HCT116 (cell line): ENCODE results near the gene ACP7. TPM values are rescaled to one million over a fixed set of nuclear protein-coding genes. Genes with fewer than 3 reads are reported as not detected.

Experiments used
- ATAC-seq: fragments of 200-7000 bp; cut with Tn5 transposase; 2 replicates; pipeline ENCODE4 v1.9.1; 2020; ENCODE audit warnings: mild to moderate bottlenecking, moderate library complexity
- BruUV-seq: library from RNA; stranded (reverse); fragments of 400-500 nt; replicated peaks from 2 replicates; lab custom pipeline; 2021; lab: Mats Ljungman, UMichigan
- CTCF ChIA-PET: fragments of 300-600 bp; sonication (Branson Sonifier 250); formaldehyde crosslinking; loops from one replicate; lab custom pipeline; 2021; ENCODE audit warnings: antibody characterized with exemption; lab: Charles Lee
- POLR2A ChIA-PET: fragments of 300-600, 350-600 bp; sonication (Branson Sonifier 250); formaldehyde crosslinking; loops from one replicate; lab custom pipeline; 2021; ENCODE audit warnings: antibody characterized with exemption; lab: Charles Lee
- RAD21 ChIA-PET, 2 experiments: fragments of 300-600 bp; sonication (Branson Sonifier 250); formaldehyde crosslinking; loops; one replicate each; lab custom pipeline; 2023; ENCODE audit warnings: low total read pairs in 2 of 2; ENCODE audit not compliant: uncharacterized antibody in 2 of 2, unreplicated experiment in 2 of 2, low non-redundant PET in 1 of 2; lab: Charles Lee
- DNase-seq: peaks from one replicate; pipeline ENCODE4 v3.0.0-alpha.2; 2010; ENCODE audit warnings: low read depth, low spot score
- H2AFZ ChIP-seq: fragments of 200-600 bp; shearing (Covaris generic), sonication (generic); 2 replicates; pipeline ENCODE4 v1.6.1; 2017; ENCODE audit warnings: low read depth, mixed run types, mixed read lengths, antibody characterized with exemption, low read length; ENCODE audit not compliant: poor library complexity, severe bottlenecking
- H3K27ac ChIP-seq: 2 replicates; pipeline ENCODE4 v1.5.1; 2012; ENCODE audit warnings: low read depth, low read length
- H3K27me3 ChIP-seq: fragments of 200-600 bp; sonication (generic); 2 replicates; pipeline ENCODE4 v1.6.1; 2016; ENCODE audit warnings: mixed run types, low read length, mixed read lengths; ENCODE audit not compliant: insufficient read depth
- H3K36me3 ChIP-seq, 2 experiments: fragments of 200-500 bp in 1 of 2; fragments of 200-600 bp in 1 of 2; sonication (Bioruptor generic) in 1 of 2; sonication (generic) in 1 of 2; 2 replicates each; pipeline versions ENCODE4 v1.5.1 to v1.6.1; 2014 to 2016; ENCODE audit warnings: low read length in 2 of 2, inconsistent platforms in 1 of 2, mixed read lengths in 1 of 2, mixed run types in 1 of 2; ENCODE audit not compliant: insufficient read depth in 2 of 2, control insufficient read depth in 1 of 2
- H3K4me1 ChIP-seq, 2 experiments: fragments of 200-600 bp in 1 of 2; sonication (generic) in 1 of 2; 2 replicates each; pipeline versions ENCODE4 v1.5.1 to v1.6.1; 2012 to 2017; ENCODE audit warnings: low read length in 2 of 2, inconsistent platforms in 1 of 2, mild to moderate bottlenecking in 1 of 2, mixed read lengths in 1 of 2, mixed run types in 1 of 2, moderate library complexity in 1 of 2; ENCODE audit not compliant: insufficient read depth in 2 of 2, control insufficient read depth in 1 of 2
- H3K4me2 ChIP-seq: fragments of 200-600 bp; sonication (generic); 2 replicates; pipeline ENCODE4 v1.6.1; 2017; ENCODE audit warnings: mixed run types, low read length, mixed read lengths
- H3K4me3 ChIP-seq, 2 experiments: fragments of 200-600 bp in 1 of 2; sonication (generic) in 1 of 2; replicated peaks in 1 of 2; 2 replicates each; pipeline ENCODE4 v1.5.1; 2011 to 2016; ENCODE audit warnings: low read length in 2 of 2, control low read depth in 1 of 2, low read depth in 1 of 2, mild to moderate bottlenecking in 1 of 2, mixed read lengths in 1 of 2, mixed run types in 1 of 2
- H3K79me2 ChIP-seq: fragments of 200-600 bp; sonication (generic); 2 replicates; pipeline ENCODE4 v1.6.1; 2017; ENCODE audit warnings: mild to moderate bottlenecking, mixed run types, low read length, moderate library complexity, mixed read lengths; ENCODE audit not compliant: insufficient read depth
- H3K9ac ChIP-seq: fragments of 200-600 bp; sonication (generic); 2 replicates; pipeline ENCODE4 v1.6.1; 2016; ENCODE audit warnings: low read length, mixed read lengths
- H3K9me2 ChIP-seq: fragments of 200-600 bp; sonication (generic), shearing (Covaris generic); 2 replicates; pipeline ENCODE4 v1.6.1; 2017; ENCODE audit warnings: mixed run types, mild to moderate bottlenecking, moderate library complexity; ENCODE audit not compliant: insufficient read depth
- H3K9me3 ChIP-seq, 2 experiments: fragments of 200-500 bp in 1 of 2; fragments of 200-600 bp in 1 of 2; sonication (Bioruptor generic) in 1 of 2; sonication (generic) in 1 of 2; 2 replicates each; pipeline ENCODE4 v1.6.1; 2014 to 2017; ENCODE audit warnings: low read length in 2 of 2, mixed read lengths in 2 of 2, inconsistent platforms in 1 of 2, low read depth in 1 of 2, mild to moderate bottlenecking in 1 of 2, mixed run types in 1 of 2, moderate library complexity in 1 of 2; ENCODE audit not compliant: control insufficient read depth in 1 of 2, insufficient read depth in 1 of 2
- H4K20me1 ChIP-seq: fragments of 200-600 bp; sonication (generic), shearing (Covaris generic); 2 replicates; pipeline ENCODE4 v1.6.1; 2017; ENCODE audit warnings: mixed run types, mild to moderate bottlenecking, moderate library complexity; ENCODE audit not compliant: insufficient read depth
- CBX3 ChIP-seq: IDR thresholded peaks from 2 replicates; pipeline ENCODE4 v1.6.1; 2012; ENCODE audit warnings: low read depth
- CEBPB ChIP-seq: IDR thresholded peaks from 2 replicates; pipeline ENCODE4 v1.6.1; 2012; ENCODE audit warnings: low read depth
- EGR1 ChIP-seq: IDR thresholded peaks from 2 replicates; pipeline ENCODE4 v1.6.1; 2012; ENCODE audit warnings: low read depth
- ELF1 ChIP-seq: IDR thresholded peaks from 2 replicates; pipeline ENCODE4 v1.6.1; 2012; ENCODE audit warnings: low read depth, borderline replicate concordance
- EZH2 ChIP-seq: fragments of 200-600 bp; sonication (generic); IDR thresholded peaks from 2 replicates; pipeline ENCODE4 v1.6.1; 2017; ENCODE audit warnings: antibody characterized with exemption, mixed run types
- EZH2phosphoT487 ChIP-seq: fragments of 200-600 bp; IDR thresholded peaks from 2 replicates; pipeline ENCODE4 v1.6.1; 2018; ENCODE audit warnings: antibody characterized with exemption, borderline replicate concordance
- FOSL1 ChIP-seq: IDR thresholded peaks from 2 replicates; pipeline ENCODE4 v1.6.1; 2012; ENCODE audit warnings: low read depth
- JUND ChIP-seq: IDR thresholded peaks from 2 replicates; pipeline ENCODE4 v1.6.1; 2012
- POLR2A ChIP-seq: IDR thresholded peaks from 2 replicates; pipeline ENCODE4 v1.7.0; 2011; ENCODE audit warnings: borderline replicate concordance; ENCODE audit not compliant: insufficient read depth, insufficient read length; ENCODE audit errors: extremely low read depth
- POLR2AphosphoS5 ChIP-seq: IDR thresholded peaks from 2 replicates; pipeline ENCODE4 v1.6.1; 2011; ENCODE audit warnings: mild to moderate bottlenecking, low read depth, low read length, moderate library complexity
- RAD21 ChIP-seq: IDR thresholded peaks from 2 replicates; pipeline ENCODE4 v1.6.1; 2012; ENCODE audit warnings: low read depth, mild to moderate bottlenecking
- SIN3A ChIP-seq: IDR thresholded peaks from 2 replicates; pipeline ENCODE4 v1.6.1; 2012; ENCODE audit warnings: low read depth
- SP1 ChIP-seq: IDR thresholded peaks from 2 replicates; pipeline ENCODE4 v1.6.1; 2012; ENCODE audit warnings: low read depth
- SRF ChIP-seq: IDR thresholded peaks from 2 replicates; pipeline ENCODE4 v1.6.1; 2012; ENCODE audit warnings: low read depth
- TCF7L2 ChIP-seq: IDR thresholded peaks from 2 replicates; pipeline ENCODE4 v1.7.0; 2011; ENCODE audit warnings: borderline replicate concordance, inconsistent platforms; ENCODE audit not compliant: insufficient read depth, insufficient read length; ENCODE audit errors: extremely low read depth
- YY1 ChIP-seq: IDR thresholded peaks from 2 replicates; pipeline ENCODE4 v1.6.1; 2011; ENCODE audit warnings: low read length, low read depth, moderate library complexity, mild to moderate bottlenecking; ENCODE audit not compliant: insufficient replicate concordance; ENCODE audit errors: extremely low read depth
- ZNF274 ChIP-seq: fragments of 200-500 bp; sonication (Bioruptor generic); IDR thresholded peaks from 2 replicates; pipeline ENCODE4 v1.6.1; 2014; ENCODE audit warnings: mild to moderate bottlenecking, low read depth, low read length, inconsistent platforms
- intact Hi-C: fragments of 100-400 bp; cut with micrococcal nuclease; formaldehyde crosslinking; loops from 2 replicates; pipeline ENCODE4 v1.10.0; 2022
- total RNA-seq: library from RNA; stranded (reverse); gene quantifications from one replicate; pipeline ENCODE4 v1.2.1, GENCODE V29; 2021; ENCODE audit not compliant: unreplicated experiment
- TF ChIP-seq, protein P1 (sequence below): IDR thresholded peaks from 2 replicates; pipeline ENCODE4 v1.6.1; 2012; ENCODE audit warnings: low read depth
- TF ChIP-seq, protein P2 (sequence below): IDR thresholded peaks from 2 replicates; pipeline ENCODE4 v1.6.1; 2012
- TF ChIP-seq, protein P3 (sequence below): IDR thresholded peaks from 2 replicates; pipeline ENCODE4 v1.6.1; 2012

The ACP7 gene
- total RNA-seq, 1 experiment from 2014 or later, result 4.7 TPM

DNA sequence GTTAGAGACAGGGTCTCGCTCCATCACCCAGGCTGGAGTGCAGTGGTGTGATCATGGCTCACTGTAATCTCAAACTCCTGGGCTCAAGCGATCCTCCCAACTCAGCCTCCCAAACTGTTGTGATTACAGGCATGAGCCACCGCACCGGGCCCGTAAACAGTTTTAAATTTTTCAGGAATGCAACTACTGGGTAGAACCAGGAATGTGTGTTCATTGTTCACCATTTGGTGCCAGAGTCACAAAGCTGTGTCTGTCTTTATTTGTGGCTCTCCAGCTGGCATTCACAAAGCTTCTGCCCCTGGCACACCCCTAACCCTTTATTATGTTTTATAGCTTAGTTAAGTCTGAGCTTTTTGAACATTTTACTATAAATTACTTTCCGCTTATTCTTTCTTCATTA, 19.8 kb upstream of the ACP7 start:
- Histone ChIP-seq H3K9me3 (no peaks in the 10 kb centered on the region), H3K36me3 (no peaks in the 10 kb centered on the region), H2AFZ (no peak overlapping the region), H3K4me2 (peak overlapping the region; percentile 57), H4K20me1 (no peaks in the 10 kb centered on the region), H3K79me2 (no peaks in the 10 kb centered on the region), H3K27ac (peak overlapping the region; percentile 8; the same call in 1 of the 2 replicates), H3K9me2 (no peaks in the 10 kb centered on the region), H3K9ac (peak overlapping the region; percentile 33), H3K4me3 (no peak overlapping the region), H3K27me3 (no peaks in the 10 kb centered on the region), H3K4me1 (peaks cover 7 to 20% of the 10 kb centered on the region in 2 experiments)
- ChIA-PET POLR2A (interaction anchor here (0.6 to 1.4 kb wide), 2 partner anchors 9 to 18 kb away, joined by 8 read pairs; no protein-coding TSS in a partner anchor), CTCF (interaction anchor here (1.3 kb wide), 1 partner anchor 134 kb away, joined by 3 read pairs; the partner anchor contains the start of genes MRPS12 and SARS2), RAD21 (no interaction called here)
- peak; percentile 60; the same call in 1 of the 2 replicates for ATAC-seq
- intact Hi-C loops, result no loop called here
- no peak for DNase-seq
- no peak for TF ChIP-seq CBX3
- no peak for TF ChIP-seq FOSL1
- no peak for TF ChIP-seq EGR1
- TF ChIP-seq EZH2, result no peak
- no peak for TF ChIP-seq EZH2phosphoT487
- TF ChIP-seq RAD21, result no peak
- TF ChIP-seq SIN3A, result no peak
- no peak for TF ChIP-seq ZNF274
- no peak for TF ChIP-seq SRF
- TF ChIP-seq TCF7L2, result no peak
- BruUV-seq, result no TSS peak

DNA sequence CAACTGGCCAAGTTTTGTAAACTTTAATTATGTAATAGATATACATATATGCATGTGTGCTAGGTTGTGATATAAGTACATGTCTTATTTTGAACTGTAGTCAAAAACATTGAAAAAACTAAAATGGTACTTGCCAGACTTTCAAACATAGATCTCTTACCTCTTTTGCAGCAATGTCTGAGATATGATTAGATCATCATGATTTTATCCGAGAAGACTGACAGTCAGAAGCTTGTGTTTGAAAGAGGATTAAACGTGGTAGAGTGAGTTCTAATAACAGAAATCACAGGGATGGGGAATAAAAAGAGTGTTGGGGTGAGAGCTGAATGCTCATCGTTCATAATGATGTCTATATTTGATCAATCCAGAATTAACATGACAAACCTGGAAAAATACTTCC, 18.2 kb upstream of the ACP7 start:
- intact Hi-C loops, result no loop called here
- CTCF ChIA-PET, result interaction anchor here (0.7 kb wide), 1 partner anchor 54 kb away, joined by 3 read pairs; no protein-coding TSS in a partner anchor
- no TSS peak for BruUV-seq
- Histone ChIP-seq H3K36me3 (no peaks in the 10 kb centered on the region), H3K9me2 (no peaks in the 10 kb centered on the region), H3K27me3 (no peaks in the 10 kb centered on the region), H2AFZ (no peak overlapping the region), H3K4me2 (no peak overlapping the region), H3K79me2 (no peaks in the 10 kb centered on the region), H3K27ac (no peak overlapping the region), H3K4me3 (no peak overlapping the region), H3K9ac (no peak overlapping the region), H3K4me1 (peaks cover 14 to 29% of the 10 kb centered on the region in 2 experiments), H3K9me3 (no peaks in the 10 kb centered on the region), H4K20me1 (no peaks in the 10 kb centered on the region)
- DNase-seq (no peak), ATAC-seq (no peak)
- RAD21 ChIA-PET, result no interaction called here
- POLR2A ChIA-PET, result no interaction called here
- TF ChIP-seq RAD21 (no peak), YY1 (no peak), SP1 (no peak), JUND (no peak), EGR1 (no peak), EZH2 (no peak), ELF1 (no peak), CEBPB (no peak), POLR2A (no peak), EZH2phosphoT487 (no peak), POLR2AphosphoS5 (no peak), ZNF274 (no peak)
- TF ChIP-seq, protein P1, sequence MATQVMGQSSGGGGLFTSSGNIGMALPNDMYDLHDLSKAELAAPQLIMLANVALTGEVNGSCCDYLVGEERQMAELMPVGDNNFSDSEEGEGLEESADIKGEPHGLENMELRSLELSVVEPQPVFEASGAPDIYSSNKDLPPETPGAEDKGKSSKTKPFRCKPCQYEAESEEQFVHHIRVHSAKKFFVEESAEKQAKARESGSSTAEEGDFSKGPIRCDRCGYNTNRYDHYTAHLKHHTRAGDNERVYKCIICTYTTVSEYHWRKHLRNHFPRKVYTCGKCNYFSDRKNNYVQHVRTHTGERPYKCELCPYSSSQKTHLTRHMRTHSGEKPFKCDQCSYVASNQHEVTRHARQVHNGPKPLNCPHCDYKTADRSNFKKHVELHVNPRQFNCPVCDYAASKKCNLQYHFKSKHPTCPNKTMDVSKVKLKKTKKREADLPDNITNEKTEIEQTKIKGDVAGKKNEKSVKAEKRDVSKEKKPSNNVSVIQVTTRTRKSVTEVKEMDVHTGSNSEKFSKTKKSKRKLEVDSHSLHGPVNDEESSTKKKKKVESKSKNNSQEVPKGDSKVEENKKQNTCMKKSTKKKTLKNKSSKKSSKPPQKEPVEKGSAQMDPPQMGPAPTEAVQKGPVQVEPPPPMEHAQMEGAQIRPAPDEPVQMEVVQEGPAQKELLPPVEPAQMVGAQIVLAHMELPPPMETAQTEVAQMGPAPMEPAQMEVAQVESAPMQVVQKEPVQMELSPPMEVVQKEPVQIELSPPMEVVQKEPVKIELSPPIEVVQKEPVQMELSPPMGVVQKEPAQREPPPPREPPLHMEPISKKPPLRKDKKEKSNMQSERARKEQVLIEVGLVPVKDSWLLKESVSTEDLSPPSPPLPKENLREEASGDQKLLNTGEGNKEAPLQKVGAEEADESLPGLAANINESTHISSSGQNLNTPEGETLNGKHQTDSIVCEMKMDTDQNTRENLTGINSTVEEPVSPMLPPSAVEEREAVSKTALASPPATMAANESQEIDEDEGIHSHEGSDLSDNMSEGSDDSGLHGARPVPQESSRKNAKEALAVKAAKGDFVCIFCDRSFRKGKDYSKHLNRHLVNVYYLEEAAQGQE, result no peak
- TF ChIP-seq, protein P2, sequence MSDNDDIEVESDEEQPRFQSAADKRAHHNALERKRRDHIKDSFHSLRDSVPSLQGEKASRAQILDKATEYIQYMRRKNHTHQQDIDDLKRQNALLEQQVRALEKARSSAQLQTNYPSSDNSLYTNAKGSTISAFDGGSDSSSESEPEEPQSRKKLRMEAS, result no peak
- TF ChIP-seq, protein P3, sequence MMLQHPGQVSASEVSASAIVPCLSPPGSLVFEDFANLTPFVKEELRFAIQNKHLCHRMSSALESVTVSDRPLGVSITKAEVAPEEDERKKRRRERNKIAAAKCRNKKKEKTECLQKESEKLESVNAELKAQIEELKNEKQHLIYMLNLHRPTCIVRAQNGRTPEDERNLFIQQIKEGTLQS, result no peak
